ENCODE data around the gene MSANTD1. TPM values are rescaled to one million over a fixed set of nuclear protein-coding genes. Genes with fewer than 3 reads are reported as not detected.

Gene MSANTD1
- total and polyA plus RNA-seq, 8 donors, result 0.54 to 2.9 (median 1.0) TPM

- no peaks in the 10 kb centered on the region for H3K36me3 ChIP-seq
- no peaks in the 10 kb centered on the region for H3K27me3 ChIP-seq
- H3K27ac ChIP-seq, result no peak overlapping the region
- H3K4me3 ChIP-seq, result no peak overlapping the region
- ATAC-seq, result no peak
- no peak for DNase-seq
- intact Hi-C loops (cut with DNase I), result no loop called here
- 81 to 82% methylated on average over 11 of the region's 11 CpGs for WGBS, 2 donors
- FAIRE-seq, result no peak
- H3K4me1 ChIP-seq, result peaks cover 5 to 7% (median 6%) of the 10 kb centered on the region in 3 donors
- TF ChIP-seq, protein P1, sequence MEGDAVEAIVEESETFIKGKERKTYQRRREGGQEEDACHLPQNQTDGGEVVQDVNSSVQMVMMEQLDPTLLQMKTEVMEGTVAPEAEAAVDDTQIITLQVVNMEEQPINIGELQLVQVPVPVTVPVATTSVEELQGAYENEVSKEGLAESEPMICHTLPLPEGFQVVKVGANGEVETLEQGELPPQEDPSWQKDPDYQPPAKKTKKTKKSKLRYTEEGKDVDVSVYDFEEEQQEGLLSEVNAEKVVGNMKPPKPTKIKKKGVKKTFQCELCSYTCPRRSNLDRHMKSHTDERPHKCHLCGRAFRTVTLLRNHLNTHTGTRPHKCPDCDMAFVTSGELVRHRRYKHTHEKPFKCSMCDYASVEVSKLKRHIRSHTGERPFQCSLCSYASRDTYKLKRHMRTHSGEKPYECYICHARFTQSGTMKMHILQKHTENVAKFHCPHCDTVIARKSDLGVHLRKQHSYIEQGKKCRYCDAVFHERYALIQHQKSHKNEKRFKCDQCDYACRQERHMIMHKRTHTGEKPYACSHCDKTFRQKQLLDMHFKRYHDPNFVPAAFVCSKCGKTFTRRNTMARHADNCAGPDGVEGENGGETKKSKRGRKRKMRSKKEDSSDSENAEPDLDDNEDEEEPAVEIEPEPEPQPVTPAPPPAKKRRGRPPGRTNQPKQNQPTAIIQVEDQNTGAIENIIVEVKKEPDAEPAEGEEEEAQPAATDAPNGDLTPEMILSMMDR (IDR thresholded peaks at IDR 0.05), result no peak
- H3K9me3 ChIP-seq, result no peaks in the 10 kb centered on the region
Measured at GRCh38 chr4:3290476-3290875, 41.5 kb downstream of the MSANTD1 start.

GRCh38 chr4:3290889-3291321 is 41.9 kb downstream of the MSANTD1 start:
- WGBS, 2 donors, result 87 to 92% methylated on average over 9 of the region's 9 CpGs
- DNase-seq, result no peak
- ATAC-seq, result no peak
- H3K27ac ChIP-seq, result peak overlapping the region in 2 of 4 donors; percentile 93 to 94
- no peaks in the 10 kb centered on the region for H3K27me3 ChIP-seq
- TF ChIP-seq, protein P1 (IDR thresholded peaks at IDR 0.05), result no peak
- H3K36me3 ChIP-seq, result no peaks in the 10 kb centered on the region
- FAIRE-seq, result no peak
- peaks cover 5 to 7% (median 6%) of the 10 kb centered on the region in 3 donors for H3K4me1 ChIP-seq
- peak overlapping the region in 1 of 4 donors; percentile 84 for H3K4me3 ChIP-seq
- H3K9me3 ChIP-seq, result no peaks in the 10 kb centered on the region
- intact Hi-C loops (cut with DNase I), result no loop called here

GRCh38 chr4:3291411-3291968 is 42.5 kb downstream of the MSANTD1 start:
- FAIRE-seq, result no peak
- H3K27ac ChIP-seq, result peak overlapping the region; percentile 81 to 94 (median 90)
- TF ChIP-seq, protein P1 (IDR thresholded peaks at IDR 0.05), result no peak
- 24 to 29% methylated on average over 24 of the region's 24 CpGs for WGBS, 2 donors
- ATAC-seq, result peak; percentile 18 to 38 (median 30)
- H3K27me3 ChIP-seq, result no peaks in the 10 kb centered on the region
- H3K4me1 ChIP-seq, result peaks cover 5 to 7% (median 6%) of the 10 kb centered on the region in 3 donors
- no peaks in the 10 kb centered on the region for H3K9me3 ChIP-seq
- peak in 4 of 6 donors; percentile 55 to 87 (median 67) for DNase-seq
- H3K4me3 ChIP-seq, result peak overlapping the region; percentile 52 to 87 (median 84)
- H3K36me3 ChIP-seq, result no peaks in the 10 kb centered on the region
- intact Hi-C loops (cut with DNase I), result no loop called here

DNA sequence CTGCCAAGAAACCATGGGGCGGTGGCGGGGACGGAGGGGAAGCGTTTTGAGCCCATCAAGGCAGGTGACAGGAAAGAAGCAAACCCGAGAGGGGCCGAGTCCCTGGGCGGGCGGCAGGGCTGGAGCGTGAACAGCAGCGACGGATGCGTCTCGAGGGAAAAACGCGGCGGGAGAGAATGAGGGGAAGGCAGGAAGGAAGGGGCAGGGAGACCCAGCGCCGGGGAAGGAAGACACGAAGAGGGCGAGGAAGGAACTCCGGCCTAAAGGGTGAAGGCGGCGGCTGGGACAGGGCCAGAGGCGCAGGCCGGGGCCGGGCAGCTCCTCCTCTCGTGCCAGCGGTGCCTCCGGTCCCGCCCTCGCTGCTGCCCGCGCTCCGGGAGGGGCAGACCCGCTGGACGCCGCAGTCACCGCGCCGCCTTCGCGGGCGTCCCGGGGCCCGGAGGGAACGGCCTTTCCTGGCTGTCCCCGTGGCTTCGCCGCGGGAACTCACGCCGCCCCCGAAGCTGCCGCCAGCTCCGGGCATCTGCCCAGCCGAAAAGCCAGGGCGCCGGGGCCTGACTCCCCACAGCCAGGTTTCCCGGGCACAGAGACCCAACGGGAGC is 43.1 kb downstream of the MSANTD1 start:
- no peaks in the 10 kb centered on the region for H3K9me3 ChIP-seq
- intact Hi-C loops (cut with DNase I), result no loop called here
- peak overlapping the region; percentile 81 to 94 (median 90) for H3K27ac ChIP-seq
- WGBS, 2 donors, result 0 to 1% methylated on average over 31 to 60 of the region's 60 CpGs
- FAIRE-seq, result no peak
- H3K36me3 ChIP-seq, result no peaks in the 10 kb centered on the region
- peak; percentile 70 to 90 (median 78) for DNase-seq
- H3K4me1 ChIP-seq, result peaks cover 5 to 7% (median 6%) of the 10 kb centered on the region in 3 donors
- H3K27me3 ChIP-seq, result no peaks in the 10 kb centered on the region
- peak; percentile 79 to 85 (median 81) for ATAC-seq
- peak overlapping the region; percentile 52 to 87 (median 84) for H3K4me3 ChIP-seq
- TF ChIP-seq, protein P1 (IDR thresholded peaks at IDR 0.05), result no peak

Measured in pancreas (tissue), 10 donors.